Nephron progenitor cell (in vitro differentiated cells): ENCODE results near the gene IL25.
"Not testable (repeated sequence)": the region's sequence is repeated elsewhere in the genome, so short reads cannot be mapped to it uniquely, and the experiment has no call there.

Experiments
- DNase-seq: peaks from one replicate; pipeline ENCODE4 v3.0.0; 2021
- H3K27ac Mint-ChIP-seq: 2 replicates; pipeline ENCODE4 v1.8.0; 2021; ENCODE audit warnings: mild to moderate bottlenecking, moderate library complexity, mixed read lengths
- H3K27me3 Mint-ChIP-seq: 2 replicates; pipeline ENCODE4 v1.8.0; 2021; ENCODE audit warnings: mild to moderate bottlenecking, low read depth, mixed read lengths; ENCODE audit not compliant: poor library complexity
- H3K36me3 Mint-ChIP-seq: 2 replicates; pipeline ENCODE4 v1.8.0; 2021; ENCODE audit warnings: low read depth, mixed read lengths
- H3K4me1 Mint-ChIP-seq: 2 replicates; pipeline ENCODE4 v1.8.0; 2021; ENCODE audit warnings: mixed read lengths
- H3K4me3 Mint-ChIP-seq: 2 replicates; pipeline ENCODE4 v1.8.0; 2021; ENCODE audit warnings: mild to moderate bottlenecking, moderate library complexity, mixed read lengths
- H3K9me3 Mint-ChIP-seq: 2 replicates; pipeline ENCODE4 v1.8.0; 2021; ENCODE audit warnings: mild to moderate bottlenecking, moderate library complexity, mixed read lengths
- TF ChIP-seq, protein P1 (sequence below): fragments of 200-600 bp; sonication (generic); IDR thresholded peaks from 2 replicates; pipeline ENCODE4 v1.5.0; 2021; ENCODE audit warnings: antibody characterized with exemption

The IL25 gene

DNA sequence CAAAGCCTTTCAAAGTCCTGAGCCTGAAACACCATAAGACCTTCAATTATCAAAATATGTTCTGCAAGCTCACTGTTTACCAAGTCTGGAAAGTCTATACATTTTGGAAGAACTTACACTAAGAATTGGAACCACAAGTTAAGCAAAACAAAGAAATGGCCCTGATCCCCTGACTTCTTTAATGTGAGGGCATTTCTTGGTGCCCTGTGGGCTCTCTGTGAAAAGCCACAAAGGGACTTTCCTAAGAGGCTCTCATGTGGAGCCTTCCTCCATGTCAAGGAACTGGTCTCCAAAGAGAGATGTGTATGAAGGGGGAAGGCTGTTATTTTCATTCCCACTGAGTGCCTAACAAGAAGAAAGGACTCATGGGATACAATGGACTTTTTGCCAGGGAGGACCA lies 49.0 kb downstream of the IL25 start:
- TF ChIP-seq, protein P1, sequence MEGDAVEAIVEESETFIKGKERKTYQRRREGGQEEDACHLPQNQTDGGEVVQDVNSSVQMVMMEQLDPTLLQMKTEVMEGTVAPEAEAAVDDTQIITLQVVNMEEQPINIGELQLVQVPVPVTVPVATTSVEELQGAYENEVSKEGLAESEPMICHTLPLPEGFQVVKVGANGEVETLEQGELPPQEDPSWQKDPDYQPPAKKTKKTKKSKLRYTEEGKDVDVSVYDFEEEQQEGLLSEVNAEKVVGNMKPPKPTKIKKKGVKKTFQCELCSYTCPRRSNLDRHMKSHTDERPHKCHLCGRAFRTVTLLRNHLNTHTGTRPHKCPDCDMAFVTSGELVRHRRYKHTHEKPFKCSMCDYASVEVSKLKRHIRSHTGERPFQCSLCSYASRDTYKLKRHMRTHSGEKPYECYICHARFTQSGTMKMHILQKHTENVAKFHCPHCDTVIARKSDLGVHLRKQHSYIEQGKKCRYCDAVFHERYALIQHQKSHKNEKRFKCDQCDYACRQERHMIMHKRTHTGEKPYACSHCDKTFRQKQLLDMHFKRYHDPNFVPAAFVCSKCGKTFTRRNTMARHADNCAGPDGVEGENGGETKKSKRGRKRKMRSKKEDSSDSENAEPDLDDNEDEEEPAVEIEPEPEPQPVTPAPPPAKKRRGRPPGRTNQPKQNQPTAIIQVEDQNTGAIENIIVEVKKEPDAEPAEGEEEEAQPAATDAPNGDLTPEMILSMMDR: no peak

DNA sequence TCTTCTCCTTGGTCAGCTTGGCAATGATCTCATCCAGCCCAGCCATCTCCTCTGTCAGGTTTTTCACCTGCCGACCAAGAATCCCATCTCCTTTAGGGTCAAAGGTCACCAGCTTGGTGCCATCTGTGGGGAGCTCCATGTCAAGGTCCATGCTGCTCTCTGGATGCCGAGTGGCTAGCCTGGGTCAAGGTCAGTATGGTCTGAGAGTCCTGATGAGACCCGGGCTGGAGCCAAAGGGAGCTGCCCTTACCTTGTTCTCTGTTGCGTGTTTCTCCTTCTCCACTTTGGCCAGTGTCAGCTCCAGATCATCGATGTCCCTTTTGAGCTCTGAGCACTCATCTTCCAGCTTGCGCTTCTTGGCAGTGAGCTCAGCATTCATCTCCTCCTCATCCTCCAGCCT lies 51.0 kb downstream of the IL25 start:
- Mint-ChIP-seq H3K27ac (no peak overlapping the region), H3K36me3 (no peaks in the 10 kb centered on the region), H3K4me1 (no peaks in the 10 kb centered on the region), H3K27me3 (peaks cover 48% of the 10 kb centered on the region), H3K4me3 (no peak overlapping the region), H3K9me3 (no peaks in the 10 kb centered on the region)
- DNase-seq: no peak
- TF ChIP-seq, protein P1: no peak

More for the DNA sequence above, 49.0 kb downstream of the IL25 start:
- no peak overlapping the region for H3K4me3 Mint-ChIP-seq
- peaks cover 36% of the 10 kb centered on the region for H3K27me3 Mint-ChIP-seq
- DNase-seq: no peak
- H3K4me1 Mint-ChIP-seq: peaks cover under 1% of the 10 kb centered on the region
- H3K9me3 Mint-ChIP-seq: no peaks in the 10 kb centered on the region
- no peaks in the 10 kb centered on the region for H3K36me3 Mint-ChIP-seq
- no peak overlapping the region for H3K27ac Mint-ChIP-seq

DNA sequence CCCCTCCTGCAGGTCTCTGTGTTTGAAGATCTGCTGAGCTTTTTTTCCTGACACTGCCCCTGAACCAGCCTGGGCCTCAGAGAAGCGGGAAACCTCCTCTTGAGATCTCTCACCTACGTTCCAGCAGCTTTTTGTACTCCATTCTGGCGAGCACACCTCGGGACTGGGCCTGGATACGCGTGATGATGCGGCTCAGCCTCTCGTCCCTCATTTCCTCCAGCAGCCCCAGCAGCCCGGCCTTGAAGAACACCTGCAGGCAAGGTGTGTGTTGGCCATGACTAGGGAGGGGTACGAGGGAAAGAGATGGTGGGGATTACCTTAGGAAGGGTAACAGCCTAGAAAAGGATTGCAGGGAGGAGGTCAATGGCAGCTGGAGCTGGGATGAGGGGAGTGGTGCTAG lies 52.6 kb downstream of the IL25 start:
- Mint-ChIP-seq H3K27ac (no peak overlapping the region), H3K36me3 (no peaks in the 10 kb centered on the region), H3K9me3 (no peaks in the 10 kb centered on the region), H3K27me3 (peaks cover 52% of the 10 kb centered on the region), H3K4me1 (no peaks in the 10 kb centered on the region), H3K4me3 (no peak overlapping the region)
- TF ChIP-seq, protein P1: no peak
- DNase-seq: no peak

DNA sequence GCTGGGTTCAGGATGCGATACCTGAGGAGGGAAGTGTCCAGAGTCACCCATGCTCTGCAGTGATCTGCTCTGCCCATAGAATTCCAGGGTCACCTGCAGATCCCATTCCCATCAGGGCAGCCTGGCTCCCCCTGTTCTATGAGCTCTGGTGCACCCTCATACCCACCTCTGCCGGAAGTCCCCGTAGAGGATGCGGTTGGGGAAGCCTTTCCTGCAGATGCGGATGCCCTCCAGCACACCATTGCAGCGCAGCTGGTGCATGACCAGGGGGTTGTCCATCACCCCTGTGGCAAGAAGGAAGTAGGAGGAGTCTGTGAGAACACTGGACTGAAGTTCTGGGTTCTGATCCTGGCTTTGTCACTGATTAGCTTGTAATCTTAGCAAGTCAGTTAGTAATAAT lies 53.2 kb downstream of the IL25 start:
- not testable (repeated sequence) for H3K4me3 Mint-ChIP-seq, DNase-seq, H3K36me3 Mint-ChIP-seq, H3K4me1 Mint-ChIP-seq, H3K9me3 Mint-ChIP-seq, H3K27ac Mint-ChIP-seq
- peaks cover 56% of the 10 kb centered on the region for H3K27me3 Mint-ChIP-seq
